ENCODE data around the gene CAMTA1.

DNA sequence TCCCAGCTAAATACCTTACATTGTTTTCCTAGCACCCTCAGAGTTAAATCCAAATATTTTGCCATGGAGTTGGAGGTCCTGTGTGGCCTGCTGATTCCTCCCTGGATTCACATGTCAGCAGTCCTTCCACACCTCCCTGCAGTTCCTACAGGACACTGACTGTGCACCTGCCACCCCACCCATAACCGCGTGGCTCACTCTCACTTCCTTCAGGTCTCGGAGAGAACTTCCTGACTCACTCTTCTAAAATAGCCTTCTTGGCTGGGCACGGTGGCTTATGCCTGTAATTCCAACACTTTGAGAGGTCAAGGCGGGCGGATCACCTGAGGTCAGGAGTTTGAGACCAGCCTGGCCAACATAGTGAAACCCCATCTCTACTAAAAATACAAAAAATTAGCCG lies 8.4 kb upstream of the CAMTA1 start:
- no peak for TF ChIP-seq CTCF (IDR thresholded peaks at IDR 0.05; ENCODE audit: insufficient read depth, low read depth, low read length)
- no peak for TF ChIP-seq EZH2 (IDR thresholded peaks at IDR 0.05; ENCODE audit: insufficient read depth, low read length)

All from astrocyte (in vitro differentiated cells and primary cell).